ENCODE measurements around the gene C17orf113.

Gene C17orf113

DNA sequence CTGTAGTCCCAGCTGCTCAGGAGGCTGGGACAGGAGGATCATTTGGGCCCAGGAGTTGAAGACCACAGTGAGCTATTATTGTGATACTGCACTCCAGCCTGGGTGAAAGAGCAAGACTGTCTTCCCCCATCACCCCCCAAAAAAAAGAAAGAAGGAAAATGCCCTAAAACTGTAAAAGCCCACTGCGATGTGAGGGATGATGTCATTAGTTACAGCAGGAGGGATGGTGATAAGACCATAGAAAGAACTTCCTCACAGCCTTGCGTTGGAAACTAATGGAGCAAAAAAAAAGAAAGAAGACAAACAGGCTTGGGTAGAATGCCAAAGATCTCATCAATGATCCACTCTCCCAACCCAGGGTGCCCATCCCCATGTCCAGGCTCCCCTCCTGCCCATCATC is 29.1 kb upstream of the C17orf113 start:
- DNase-seq (ENCODE audit: extremely low read depth, low read depth) = no peak
- no peak overlapping the region for H3K4me3 ChIP-seq (replicated peaks; ENCODE audit: low read depth, low read length)
- TF ChIP-seq, protein P1, sequence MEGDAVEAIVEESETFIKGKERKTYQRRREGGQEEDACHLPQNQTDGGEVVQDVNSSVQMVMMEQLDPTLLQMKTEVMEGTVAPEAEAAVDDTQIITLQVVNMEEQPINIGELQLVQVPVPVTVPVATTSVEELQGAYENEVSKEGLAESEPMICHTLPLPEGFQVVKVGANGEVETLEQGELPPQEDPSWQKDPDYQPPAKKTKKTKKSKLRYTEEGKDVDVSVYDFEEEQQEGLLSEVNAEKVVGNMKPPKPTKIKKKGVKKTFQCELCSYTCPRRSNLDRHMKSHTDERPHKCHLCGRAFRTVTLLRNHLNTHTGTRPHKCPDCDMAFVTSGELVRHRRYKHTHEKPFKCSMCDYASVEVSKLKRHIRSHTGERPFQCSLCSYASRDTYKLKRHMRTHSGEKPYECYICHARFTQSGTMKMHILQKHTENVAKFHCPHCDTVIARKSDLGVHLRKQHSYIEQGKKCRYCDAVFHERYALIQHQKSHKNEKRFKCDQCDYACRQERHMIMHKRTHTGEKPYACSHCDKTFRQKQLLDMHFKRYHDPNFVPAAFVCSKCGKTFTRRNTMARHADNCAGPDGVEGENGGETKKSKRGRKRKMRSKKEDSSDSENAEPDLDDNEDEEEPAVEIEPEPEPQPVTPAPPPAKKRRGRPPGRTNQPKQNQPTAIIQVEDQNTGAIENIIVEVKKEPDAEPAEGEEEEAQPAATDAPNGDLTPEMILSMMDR (IDR thresholded peaks at IDR 0.05; ENCODE audit: low read depth, low read length, missing control alignments) = no peak

DNA sequence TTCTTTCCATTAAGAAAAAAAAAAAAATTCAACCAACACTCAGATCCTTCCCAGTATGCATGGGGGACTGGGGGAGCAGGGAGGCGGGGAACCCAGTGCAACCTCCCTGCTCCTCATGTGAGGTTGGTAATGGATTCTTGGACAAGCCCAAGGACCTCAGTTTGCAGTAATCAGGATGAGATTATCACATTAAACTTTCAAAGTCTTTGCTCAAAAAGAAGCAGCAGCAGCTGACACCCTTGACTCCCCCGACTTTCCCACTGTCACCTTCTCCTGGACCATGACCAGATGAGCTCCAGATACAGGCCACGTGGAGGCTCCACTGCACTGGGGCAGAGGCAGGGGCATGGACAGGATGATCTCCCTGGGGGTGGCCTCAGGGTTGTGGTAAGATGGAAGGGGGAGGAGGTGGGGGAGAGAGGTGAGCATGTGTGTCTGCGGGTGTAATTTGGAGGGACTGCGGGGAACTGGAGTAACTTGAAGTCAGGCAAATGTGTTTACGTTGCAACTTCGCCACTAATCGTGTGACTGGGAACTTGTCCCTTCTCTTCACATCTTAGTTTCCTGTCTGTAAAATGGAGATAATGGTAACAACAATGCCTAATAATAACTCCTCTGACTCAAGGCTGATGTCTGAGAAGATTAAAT is 28.1 kb upstream of the C17orf113 start:
- H3K4me3 ChIP-seq (replicated peaks; ENCODE audit: low read depth, low read length) = no peak overlapping the region
- no peak for DNase-seq (ENCODE audit: extremely low read depth, low read depth)
- TF ChIP-seq, protein P1 (IDR thresholded peaks at IDR 0.05; ENCODE audit: low read depth, low read length, missing control alignments) = no peak

DNA sequence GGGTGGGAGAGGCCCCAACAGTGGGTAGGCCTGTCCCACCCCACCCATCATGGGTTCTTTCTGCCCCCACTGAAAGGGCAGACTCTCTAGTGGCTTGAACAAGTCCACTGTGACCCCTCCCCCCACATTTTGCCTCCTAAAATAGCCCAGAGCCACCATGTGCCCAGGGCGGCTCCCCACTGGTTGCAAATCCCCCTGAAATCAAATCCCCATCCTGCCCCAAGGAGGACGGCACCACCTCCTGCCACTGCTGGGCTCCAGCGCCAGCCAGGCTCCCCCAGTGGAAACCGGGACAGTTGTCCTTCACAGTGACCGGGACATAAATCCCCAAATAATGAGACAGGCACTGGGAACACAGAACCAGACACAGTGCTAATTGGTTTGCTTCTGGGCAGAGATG is 27.4 kb upstream of the C17orf113 start:
- H3K4me3 ChIP-seq (replicated peaks; ENCODE audit: low read depth, low read length) = no peak overlapping the region
- TF ChIP-seq, protein P1 (IDR thresholded peaks at IDR 0.05; ENCODE audit: low read depth, low read length, missing control alignments) = no peak
- no peak for DNase-seq (ENCODE audit: extremely low read depth, low read depth)

DNA sequence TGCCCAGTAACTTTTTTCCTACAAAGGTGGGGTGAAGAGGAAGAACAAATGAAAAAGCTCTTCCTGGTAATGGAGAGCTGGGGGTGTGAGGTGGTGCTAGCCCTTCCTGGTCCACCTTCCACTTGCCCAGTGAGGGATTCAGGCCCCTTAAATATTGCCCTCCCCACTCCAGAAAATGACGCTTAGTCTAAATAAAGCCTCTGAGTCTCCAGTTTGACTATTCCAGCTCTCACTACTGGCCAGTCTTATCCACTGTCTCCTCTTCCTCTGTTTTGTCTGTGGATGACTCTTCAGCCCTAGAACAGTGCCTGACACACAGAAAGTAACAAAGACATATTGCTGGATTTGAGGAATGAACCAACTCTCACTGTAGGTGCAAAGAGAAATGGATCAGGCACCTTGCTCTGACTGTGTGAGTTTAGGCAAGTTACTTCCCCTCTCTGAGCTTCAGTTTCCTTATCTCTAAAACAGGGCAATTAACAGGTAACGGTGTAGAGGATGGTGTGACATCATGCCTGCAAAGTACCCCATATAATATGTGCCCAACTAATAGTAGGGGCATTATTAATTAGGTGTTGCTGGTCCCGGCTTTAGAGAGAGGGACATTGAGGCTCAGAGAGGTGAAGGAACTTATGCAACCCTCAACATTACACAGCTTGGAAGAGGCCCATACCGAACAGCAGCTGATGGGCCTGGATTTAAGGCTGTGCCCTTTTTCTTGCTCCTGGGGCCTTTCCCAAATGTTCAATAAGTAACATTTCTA is 26.6 kb upstream of the C17orf113 start:
- TF ChIP-seq, protein P1 (IDR thresholded peaks at IDR 0.05; ENCODE audit: low read depth, low read length, missing control alignments) = no peak
- no peak for DNase-seq (ENCODE audit: extremely low read depth, low read depth)
- H3K4me3 ChIP-seq (replicated peaks; ENCODE audit: low read depth, low read length) = no peak overlapping the region

DNA sequence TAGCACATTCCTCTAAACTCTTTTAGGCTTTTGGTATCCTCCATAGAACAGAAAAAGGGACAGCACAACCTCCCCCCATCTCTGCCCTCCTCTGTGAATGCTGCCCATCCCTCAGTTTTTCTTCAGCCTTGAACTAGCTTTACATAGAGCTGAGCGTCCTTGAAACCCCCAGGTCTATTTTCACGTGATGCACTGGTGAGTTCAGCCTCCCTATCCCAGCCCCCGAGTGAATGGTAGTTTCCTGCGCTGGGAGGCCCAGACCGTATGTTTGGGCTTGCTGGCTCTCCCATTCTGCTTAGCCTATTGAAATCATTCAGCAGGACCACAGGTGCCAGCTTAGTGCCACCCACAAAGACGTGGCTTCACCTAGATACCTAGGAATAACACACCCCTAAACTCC is 25.4 kb upstream of the C17orf113 start:
- no peak overlapping the region for H3K4me3 ChIP-seq (replicated peaks; ENCODE audit: low read depth, low read length)
- DNase-seq (ENCODE audit: extremely low read depth, low read depth) = no peak
- TF ChIP-seq, protein P1 (IDR thresholded peaks at IDR 0.05; ENCODE audit: low read depth, low read length, missing control alignments) = no peak

DNA sequence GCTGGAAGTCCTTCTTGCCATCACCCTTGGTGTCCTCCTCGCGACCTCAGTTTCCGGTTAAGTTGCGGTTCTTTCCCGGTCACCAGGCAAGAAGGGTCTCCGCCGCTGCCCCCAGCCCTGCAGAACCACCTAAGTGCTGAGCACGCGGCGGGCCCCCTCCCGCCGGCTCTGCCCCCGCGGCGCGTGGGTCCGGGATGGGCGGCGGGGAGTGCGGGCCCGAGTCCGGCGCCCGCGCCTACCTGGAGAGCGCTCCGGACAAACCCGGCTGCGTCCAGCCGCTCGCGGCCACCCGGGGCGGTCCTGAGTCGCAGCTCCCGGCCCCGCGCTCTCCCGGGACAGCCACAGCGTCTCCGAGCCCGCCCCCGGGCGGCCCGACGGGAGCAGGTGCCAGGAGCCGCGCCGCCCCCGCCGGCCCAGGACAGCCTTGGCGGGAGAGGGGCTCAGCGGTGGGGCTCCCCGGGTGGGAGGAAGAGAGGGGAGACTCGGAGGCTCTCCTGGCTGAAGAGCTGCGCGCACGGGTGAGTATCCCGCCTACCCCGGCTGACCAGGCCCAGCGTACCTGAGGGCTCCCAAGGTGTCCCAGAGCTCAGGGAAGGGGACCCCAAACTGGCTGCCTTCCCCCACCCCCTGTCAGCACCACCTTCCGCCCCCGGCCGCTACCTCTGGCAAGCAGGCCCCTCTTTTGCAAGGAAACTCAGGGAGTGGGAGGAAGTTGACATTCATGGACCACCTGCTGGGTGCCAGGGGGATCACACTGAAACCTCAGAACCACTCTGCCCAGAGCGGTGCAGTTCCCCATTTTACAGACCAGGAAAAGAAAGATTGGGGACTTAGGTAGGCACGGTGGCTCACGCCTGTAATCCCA is 22.2 kb upstream of the C17orf113 start:
- no peak for DNase-seq (ENCODE audit: extremely low read depth, low read depth)
- TF ChIP-seq, protein P1 (IDR thresholded peaks at IDR 0.05; ENCODE audit: low read depth, low read length, missing control alignments) = no peak
- H3K4me3 ChIP-seq (replicated peaks; ENCODE audit: low read depth, low read length) = no peak overlapping the region
